Mesendoderm (in vitro differentiated cells): ENCODE measurements around the gene CAMK4.
"Not testable (repeated sequence)": the region's sequence is repeated elsewhere in the genome, so short reads cannot be mapped to it uniquely, and the experiment has no call there.

ENCODE experiments used
- DNase-seq: peaks from one replicate; pipeline ENCODE4 v3.0.0; 2013
- H2AK5ac ChIP-seq: 2 replicates; pipeline ENCODE4 v1.6.1; 2013; ENCODE audit warnings: low read length, inconsistent platforms
- H2BK120ac ChIP-seq: 2 replicates; pipeline ENCODE4 v1.6.1; 2013; ENCODE audit warnings: low read depth, mild to moderate bottlenecking, low read length, moderate library complexity, mixed read lengths
- H2BK15ac ChIP-seq: replicated peaks from 2 replicates; pipeline ENCODE4 v1.6.1; 2013; ENCODE audit warnings: low read depth, mild to moderate bottlenecking, moderate library complexity
- H2BK5ac ChIP-seq: 2 replicates; pipeline ENCODE4 v1.6.1; 2013; ENCODE audit warnings: low read length, inconsistent platforms
- H3K18ac ChIP-seq: 2 replicates; pipeline ENCODE4 v1.6.1; 2013; ENCODE audit warnings: mild to moderate bottlenecking, low read length, mixed read lengths
- H3K23ac ChIP-seq: one replicate; pipeline ENCODE4 v1.6.1; 2013; ENCODE audit warnings: low read length
- H3K27ac ChIP-seq: 2 replicates; pipeline ENCODE4 v1.5.1; 2013; ENCODE audit warnings: low read depth, mild to moderate bottlenecking, inconsistent platforms, low read length, moderate library complexity
- H3K27me3 ChIP-seq: 2 replicates; pipeline ENCODE4 v1.6.1; 2013; ENCODE audit warnings: low read length, control low read depth, mild to moderate bottlenecking, inconsistent platforms; ENCODE audit not compliant: insufficient read depth, poor library complexity
- H3K36me3 ChIP-seq: 2 replicates; pipeline ENCODE4 v1.6.1; 2013; ENCODE audit warnings: low read length, inconsistent platforms; ENCODE audit not compliant: control insufficient read depth, insufficient read depth
- H3K4ac ChIP-seq: one replicate; pipeline ENCODE4 v1.6.1; 2013; ENCODE audit warnings: low read depth, mild to moderate bottlenecking, low read length, moderate library complexity
- H3K4me1 ChIP-seq: 2 replicates; pipeline ENCODE4 v1.6.1; 2013; ENCODE audit warnings: low read depth, low read length, inconsistent platforms; ENCODE audit not compliant: control insufficient read depth
- H3K4me2 ChIP-seq: 2 replicates; pipeline ENCODE4 v1.6.1; 2013; ENCODE audit warnings: low read length
- H3K4me3 ChIP-seq: 2 replicates; pipeline ENCODE4 v1.5.1; 2013; ENCODE audit warnings: mild to moderate bottlenecking, low read length
- H3K56ac ChIP-seq: one replicate; pipeline ENCODE4 v1.6.1; 2013; ENCODE audit warnings: low read length
- H3K79me1 ChIP-seq: 2 replicates; pipeline ENCODE4 v1.6.1; 2013; ENCODE audit warnings: low read length, inconsistent platforms
- H3K79me2 ChIP-seq: 2 replicates; pipeline ENCODE4 v1.6.1; 2013; ENCODE audit warnings: mild to moderate bottlenecking, low read length; ENCODE audit not compliant: control insufficient read depth, insufficient read depth
- H3K9ac ChIP-seq: 2 replicates; pipeline ENCODE4 v1.6.1; 2013; ENCODE audit warnings: low read length, inconsistent platforms
- H4K5ac ChIP-seq: one replicate; pipeline ENCODE4 v1.6.1; 2013; ENCODE audit warnings: low read length
- H4K8ac ChIP-seq: one replicate; pipeline ENCODE4 v1.6.1; 2013; ENCODE audit warnings: low read depth, mild to moderate bottlenecking, control low read depth, low read length, moderate library complexity
- WGBS: extraction: QIAGEN DNeasy Blood & Tissue Kit; methylation state at CpG from one replicate; pipeline ENCODE4 v1.1.7; 2013; ENCODE audit warnings: low lambda C conversion rate, missing lambda C conversion rate; ENCODE audit not compliant: insufficient coverage; ENCODE audit errors: extremely low coverage; 5-methylcytosine and 5-hydroxymethylcytosine counted together

Gene CAMK4

DNA sequence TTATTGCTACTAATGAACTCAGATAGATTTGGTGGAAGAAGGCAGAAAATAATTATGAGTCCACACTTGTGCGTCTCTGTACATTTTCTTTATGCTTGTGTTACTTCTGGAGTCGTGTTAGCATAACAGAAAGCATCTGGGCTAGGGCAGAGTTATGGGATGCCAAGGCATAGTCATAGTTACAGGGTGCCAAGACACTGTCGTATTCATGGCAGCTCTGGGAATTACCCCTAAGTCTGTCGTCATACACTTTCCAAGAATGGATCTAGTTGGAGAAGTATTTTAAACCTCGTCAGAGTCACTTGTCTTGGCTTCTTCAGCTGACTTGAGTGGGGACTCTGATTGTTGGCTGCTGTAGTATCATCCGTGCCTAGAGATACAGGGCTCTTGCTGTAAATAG lies 27.7 kb downstream of the CAMK4 start:
- no peak for DNase-seq
- H3K36me3 ChIP-seq = no peaks in the 10 kb centered on the region
- no peak overlapping the region for H3K4me3 ChIP-seq
- H4K8ac ChIP-seq = no peak overlapping the region
- H2BK5ac ChIP-seq = no peak overlapping the region
- no CpG with 5 or more reads among the region's 6 CpGs for WGBS
- H3K27me3 ChIP-seq = no peaks in the 10 kb centered on the region
- H3K4ac ChIP-seq = no peak overlapping the region
- no peak overlapping the region for H3K18ac ChIP-seq
- H3K4me1 ChIP-seq = no peaks in the 10 kb centered on the region
- no peak overlapping the region for H3K9ac ChIP-seq
- no peaks in the 10 kb centered on the region for H3K79me2 ChIP-seq
- H4K5ac ChIP-seq = no peak overlapping the region
- H3K4me2 ChIP-seq = no peak overlapping the region
- no peak overlapping the region for H3K23ac ChIP-seq
- no peak overlapping the region for H2AK5ac ChIP-seq
- H3K56ac ChIP-seq = no peak overlapping the region
- no peak overlapping the region for H3K27ac ChIP-seq
- no peak overlapping the region for H2BK15ac ChIP-seq
- H3K79me1 ChIP-seq = no peaks in the 10 kb centered on the region
- H2BK120ac ChIP-seq = no peak overlapping the region

GRCh38 chr5:111252799-111253545 lies 28.8 kb downstream of the CAMK4 start:
- Histone ChIP-seq H3K4me3 (no peak overlapping the region), H4K5ac (no peak overlapping the region), H3K23ac (no peak overlapping the region), H2BK5ac (no peak overlapping the region), H3K79me2 (no peaks in the 10 kb centered on the region), H4K8ac (no peak overlapping the region), H3K56ac (no peak overlapping the region), H3K18ac (no peak overlapping the region), H3K79me1 (no peaks in the 10 kb centered on the region), H3K9ac (no peak overlapping the region), H3K4me1 (no peaks in the 10 kb centered on the region), H2BK15ac (no peak overlapping the region), H2BK120ac (no peak overlapping the region), H3K27me3 (no peaks in the 10 kb centered on the region), H2AK5ac (no peak overlapping the region), H3K4ac (no peak overlapping the region), H3K36me3 (no peaks in the 10 kb centered on the region), H3K27ac (no peak overlapping the region), H3K4me2 (no peak overlapping the region)
- DNase-seq = no peak
- WGBS = no CpG with 5 or more reads among the region's 5 CpGs

GRCh38 chr5:111254613-111255012 lies 30.4 kb downstream of the CAMK4 start:
- no peak for DNase-seq
- no peak overlapping the region for H3K27ac ChIP-seq
- no peak overlapping the region for H4K8ac ChIP-seq
- no peaks in the 10 kb centered on the region for H3K4me1 ChIP-seq
- H2BK120ac ChIP-seq = no peak overlapping the region
- no peak overlapping the region for H2BK15ac ChIP-seq
- H3K23ac ChIP-seq = no peak overlapping the region
- H3K27me3 ChIP-seq = no peaks in the 10 kb centered on the region
- no peak overlapping the region for H2BK5ac ChIP-seq
- no peak overlapping the region for H2AK5ac ChIP-seq
- no peak overlapping the region for H3K9ac ChIP-seq
- no CpG with 5 or more reads among the region's 3 CpGs for WGBS
- no peaks in the 10 kb centered on the region for H3K79me1 ChIP-seq
- H4K5ac ChIP-seq = no peak overlapping the region
- H3K18ac ChIP-seq = no peak overlapping the region
- no peaks in the 10 kb centered on the region for H3K36me3 ChIP-seq
- no peaks in the 10 kb centered on the region for H3K79me2 ChIP-seq
- H3K56ac ChIP-seq = no peak overlapping the region
- H3K4me2 ChIP-seq = no peak overlapping the region
- H3K4ac ChIP-seq = no peak overlapping the region
- H3K4me3 ChIP-seq = no peak overlapping the region

- Histone ChIP-seq H3K18ac (no peak overlapping the region), H3K79me2 (no peaks in the 10 kb centered on the region), H3K36me3 (no peaks in the 10 kb centered on the region), H4K5ac (no peak overlapping the region), H2AK5ac (no peak overlapping the region), H3K23ac (no peak overlapping the region), H3K27ac (no peak overlapping the region), H3K4me3 (no peak overlapping the region), H3K4me1 (no peaks in the 10 kb centered on the region), H2BK5ac (no peak overlapping the region), H3K79me1 (no peaks in the 10 kb centered on the region), H3K4me2 (no peak overlapping the region), H2BK120ac (no peak overlapping the region), H3K4ac (no peak overlapping the region), H4K8ac (no peak overlapping the region), H3K9ac (no peak overlapping the region), H2BK15ac (no peak overlapping the region), H3K27me3 (no peaks in the 10 kb centered on the region), H3K56ac (no peak overlapping the region)
- WGBS = no CpG with 5 or more reads among the region's 1 CpG
- no peak for DNase-seq
Observed at GRCh38 chr5:111255169-111255568, 31.0 kb downstream of the CAMK4 start.

DNA sequence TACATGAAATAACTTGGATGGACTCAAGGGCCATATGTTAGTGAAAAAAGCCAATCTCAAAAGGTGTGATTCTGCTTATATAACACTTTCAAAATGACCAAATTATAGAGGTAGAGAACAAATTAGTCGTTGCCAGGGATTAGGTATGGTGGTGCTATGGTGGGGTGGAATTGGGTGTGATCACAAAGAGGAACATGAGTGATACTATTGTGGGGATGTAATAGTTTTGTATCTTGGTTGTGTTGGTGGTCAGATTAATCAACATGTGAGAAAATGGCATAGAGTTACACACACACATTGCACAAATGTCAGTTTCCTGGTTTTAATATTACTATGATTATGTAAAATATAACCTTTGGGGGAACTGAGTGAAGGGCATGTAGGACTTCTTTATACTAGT lies 31.9 kb downstream of the CAMK4 start:
- Histone ChIP-seq H4K8ac (no peak overlapping the region), H3K27me3 (no peaks in the 10 kb centered on the region), H2BK15ac (no peak overlapping the region), H2AK5ac (no peak overlapping the region), H3K4me1 (no peaks in the 10 kb centered on the region), H3K9ac (no peak overlapping the region), H4K5ac (no peak overlapping the region), H3K27ac (no peak overlapping the region), H3K23ac (no peak overlapping the region), H3K4ac (no peak overlapping the region), H3K18ac (no peak overlapping the region), H3K4me2 (no peak overlapping the region), H2BK120ac (no peak overlapping the region), H3K36me3 (no peaks in the 10 kb centered on the region), H2BK5ac (no peak overlapping the region), H3K79me2 (no peaks in the 10 kb centered on the region), H3K56ac (no peak overlapping the region), H3K4me3 (no peak overlapping the region), H3K79me1 (no peaks in the 10 kb centered on the region)
- no CpG with 5 or more reads among the region's 1 CpG for WGBS
- DNase-seq = no peak

DNA sequence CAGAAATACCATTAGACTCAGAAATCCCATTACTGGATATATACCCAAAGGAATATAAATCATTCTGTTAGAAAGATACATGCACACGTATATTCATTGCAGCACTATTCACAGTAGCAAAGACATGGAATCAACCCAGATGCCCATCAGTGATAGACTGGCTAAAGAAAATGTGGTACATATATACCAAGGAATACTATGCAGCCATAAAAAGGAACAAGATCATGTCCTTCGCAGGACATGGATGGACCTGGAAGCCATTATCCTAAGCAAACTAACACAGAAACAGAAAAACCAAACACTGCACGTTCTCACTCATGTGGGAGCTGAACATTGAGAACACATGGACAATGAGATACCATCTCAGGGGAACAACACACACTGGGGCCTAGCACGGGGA lies 33.4 kb downstream of the CAMK4 start:
- H3K18ac ChIP-seq, H3K27me3 ChIP-seq, H2AK5ac ChIP-seq, H3K4me1 ChIP-seq, H3K56ac ChIP-seq, H3K4me3 ChIP-seq, H2BK120ac ChIP-seq, H2BK5ac ChIP-seq, H3K4ac ChIP-seq, H3K4me2 ChIP-seq, H3K9ac ChIP-seq, H4K8ac ChIP-seq, H3K79me2 ChIP-seq, H3K27ac ChIP-seq, H3K36me3 ChIP-seq, H2BK15ac ChIP-seq, H3K79me1 ChIP-seq, DNase-seq, H4K5ac ChIP-seq, H3K23ac ChIP-seq: not testable (repeated sequence)
- no CpG with 5 or more reads among the region's 4 CpGs for WGBS
